GM21529 (cell line): ENCODE data around the gene ZNF485.
"Not testable (repeated sequence)": the region's sequence is repeated elsewhere in the genome, so short reads cannot be mapped to it uniquely, and the experiment has no call there.

Experiments used
- ATAC-seq: cut with Tn5 transposase; IDR thresholded peaks from one replicate; pipeline ENCODE4 v1.9.1; 2021; ENCODE audit not compliant: unreplicated experiment

The ZNF485 gene

GRCh38 chr10:43601576-43601975 lies 4.7 kb upstream of the ZNF485 start:
- not testable (repeated sequence) for ATAC-seq

- ATAC-seq = peak; percentile 27
These were observed 352 bp upstream of the ZNF485 start for GRCh38 chr10:43605850-43606322.

GRCh38 chr10:43607199-43607573 lies 948 bp downstream of the ZNF485 start:
- no peak for ATAC-seq

- no peak for ATAC-seq
These were observed 4.4 kb downstream of the ZNF485 start for GRCh38 chr10:43610636-43611035.

- ATAC-seq = no peak
These were observed 10.6 kb downstream of the ZNF485 start for GRCh38 chr10:43616697-43617370.

- no peak for ATAC-seq
These were observed 13.1 kb downstream of the ZNF485 start for GRCh38 chr10:43619368-43619767.

- ATAC-seq = no peak
These were observed 15.8 kb downstream of the ZNF485 start for GRCh38 chr10:43622038-43622437.

- ATAC-seq = no peak
These were observed 17.1 kb downstream of the ZNF485 start for GRCh38 chr10:43623351-43623750.

- ATAC-seq = no peak
These were observed 21.7 kb downstream of the ZNF485 start for GRCh38 chr10:43627942-43628341.

- no peak for ATAC-seq
These were observed 22.7 kb downstream of the ZNF485 start for GRCh38 chr10:43628956-43629355.

- ATAC-seq = not testable (repeated sequence)
These were observed 29.6 kb downstream of the ZNF485 start for GRCh38 chr10:43635816-43636215.

- no peak for ATAC-seq
These were observed 34.4 kb downstream of the ZNF485 start for GRCh38 chr10:43640603-43641002.

GRCh38 chr10:43644252-43644651 lies 38.0 kb downstream of the ZNF485 start:
- ATAC-seq = no peak

- ATAC-seq = no peak
These were observed 39.6 kb downstream of the ZNF485 start for GRCh38 chr10:43645866-43646265.

GRCh38 chr10:43647576-43647975 lies 41.3 kb downstream of the ZNF485 start:
- no peak for ATAC-seq

GRCh38 chr10:43648095-43648397 lies 41.8 kb downstream of the ZNF485 start:
- ATAC-seq = no peak

GRCh38 chr10:43648398-43649184 lies 42.4 kb downstream of the ZNF485 start, which contains the start of gene ZNF32:
ZNF32 (minus strand) TSS chr10:43648881; CDS start chr10:43646133, 2,748 bp downstream.
- peak; percentile 99 for ATAC-seq

- peak; percentile 2 for ATAC-seq
These were observed 42.9 kb downstream of the ZNF485 start for GRCh38 chr10:43649185-43649523.

GRCh38 chr10:43653746-43654145 lies 47.5 kb downstream of the ZNF485 start:
- no peak for ATAC-seq

GRCh38 chr10:43655311-43655710 lies 49.1 kb downstream of the ZNF485 start:
- no peak for ATAC-seq

GRCh38 chr10:43658227-43658626 lies 52.0 kb downstream of the ZNF485 start:
- no peak for ATAC-seq

GRCh38 chr10:43665054-43665453 lies 58.8 kb downstream of the ZNF485 start:
- ATAC-seq = no peak

GRCh38 chr10:43666552-43666951 lies 60.3 kb downstream of the ZNF485 start:
- no peak for ATAC-seq
